ENCODE measurements around the gene ATPAF1. TPM values are rescaled to one million over a fixed set of nuclear protein-coding genes. Genes with fewer than 3 reads are reported as not detected.

Gene ATPAF1
- total RNA-seq, 1 donor from 2014 or later: 29.2 TPM

- DNase-seq (ENCODE audit: low read depth) (no peak), FAIRE-seq (no peak)
- H3K4me3 ChIP-seq (ENCODE audit: low read depth, low read length): no peak overlapping the region
- no peak for TF ChIP-seq CTCF (IDR thresholded peaks at IDR 0.05; ENCODE audit: insufficient read depth, low read length, severe bottlenecking)
- H3K27me3 ChIP-seq (ENCODE audit: control insufficient read depth, insufficient read depth, low read length): no peaks in the 10 kb centered on the region
- peaks cover 10% of the 10 kb centered on the region for H3K36me3 ChIP-seq (ENCODE audit: control insufficient read depth, insufficient read depth, low read length)
Measured at GRCh38 chr1:46612937-46613660, 55.1 kb downstream of the ATPAF1 start.

- Histone ChIP-seq H3K4me3 (ENCODE audit: low read depth, low read length) (no peak overlapping the region), H3K27me3 (ENCODE audit: control insufficient read depth, insufficient read depth, low read length) (no peaks in the 10 kb centered on the region), H3K36me3 (ENCODE audit: control insufficient read depth, insufficient read depth, low read length) (peaks cover 11% of the 10 kb centered on the region)
- FAIRE-seq (peak; percentile 99), DNase-seq (ENCODE audit: low read depth) (peak; percentile 99)
- TF ChIP-seq CTCF (IDR thresholded peaks at IDR 0.05; ENCODE audit: insufficient read depth, low read length, severe bottlenecking): no peak
Measured at GRCh38 chr1:46611691-46612221, 56.4 kb downstream of the ATPAF1 start.

GRCh38 chr1:46607345-46608130 lies 60.6 kb downstream of the ATPAF1 start:
- H3K4me3 ChIP-seq (ENCODE audit: low read depth, low read length): no peak overlapping the region
- H3K36me3 ChIP-seq (ENCODE audit: control insufficient read depth, insufficient read depth, low read length): peaks cover 11% of the 10 kb centered on the region
- FAIRE-seq (no peak), DNase-seq (ENCODE audit: low read depth) (no peak)
- TF ChIP-seq CTCF (IDR thresholded peaks at IDR 0.05; ENCODE audit: insufficient read depth, low read length, severe bottlenecking): no peak
- no peaks in the 10 kb centered on the region for H3K27me3 ChIP-seq (ENCODE audit: control insufficient read depth, insufficient read depth, low read length)

GRCh38 chr1:46606255-46606965 lies 61.8 kb downstream of the ATPAF1 start:
- peak; percentile 92 for DNase-seq (ENCODE audit: low read depth)
- Histone ChIP-seq H3K27me3 (ENCODE audit: control insufficient read depth, insufficient read depth, low read length) (no peaks in the 10 kb centered on the region), H3K4me3 (ENCODE audit: low read depth, low read length) (no peak overlapping the region), H3K36me3 (ENCODE audit: control insufficient read depth, insufficient read depth, low read length) (peaks cover 11% of the 10 kb centered on the region)
- no peak for FAIRE-seq
- TF ChIP-seq CTCF (IDR thresholded peaks at IDR 0.05; ENCODE audit: insufficient read depth, low read length, severe bottlenecking): no peak

GRCh38 chr1:46605232-46605631 lies 62.9 kb downstream of the ATPAF1 start:
- Histone ChIP-seq H3K27me3 (ENCODE audit: control insufficient read depth, insufficient read depth, low read length) (no peaks in the 10 kb centered on the region), H3K4me3 (ENCODE audit: low read depth, low read length) (no peak overlapping the region), H3K36me3 (ENCODE audit: control insufficient read depth, insufficient read depth, low read length) (peaks cover 11% of the 10 kb centered on the region)
- FAIRE-seq (no peak), DNase-seq (ENCODE audit: low read depth) (no peak)
- TF ChIP-seq CTCF (IDR thresholded peaks at IDR 0.05; ENCODE audit: insufficient read depth, low read length, severe bottlenecking): no peak
